ENCODE results near the gene PPP3CA.

Gene PPP3CA

DNA sequence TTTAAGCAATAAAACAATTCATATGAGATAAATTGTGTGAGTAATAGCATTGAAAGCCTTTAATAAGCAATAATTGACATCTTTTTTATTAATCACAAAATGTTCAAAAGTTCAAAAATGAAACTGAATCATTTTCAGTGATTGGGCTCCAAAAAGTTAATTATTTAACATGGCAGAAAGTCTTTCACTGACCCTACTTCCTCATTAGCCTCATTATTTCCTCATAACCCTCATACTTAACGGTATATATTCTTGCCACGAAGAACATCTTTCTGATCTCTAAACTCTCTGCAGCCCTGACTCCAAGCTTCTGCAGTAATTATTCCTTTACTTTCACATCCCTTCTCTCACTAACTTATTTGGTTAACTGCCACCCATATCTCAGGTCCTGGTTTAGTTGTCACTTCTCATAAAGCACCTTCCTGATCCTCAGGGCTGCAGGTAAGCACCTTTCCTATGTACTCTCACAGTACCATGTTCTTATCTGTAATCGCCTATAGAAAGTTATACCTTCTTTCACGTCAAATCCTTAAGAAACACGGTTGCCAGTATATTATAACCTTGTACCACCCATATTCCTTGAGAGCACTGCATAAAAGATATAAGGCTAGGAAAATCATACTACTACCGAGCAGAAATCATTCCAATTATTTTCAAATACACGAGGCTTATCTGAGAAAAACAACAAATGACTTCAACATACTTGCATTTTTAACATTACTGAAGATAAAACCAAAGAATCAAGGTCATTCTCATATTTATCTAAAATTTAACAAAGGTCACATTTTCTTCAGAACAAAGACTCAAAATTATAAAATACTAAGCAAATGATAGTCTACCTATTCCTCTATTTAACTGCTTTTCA lies 72.2 kb downstream of the PPP3CA start:
- DNase-seq (ENCODE audit: low read depth) = peak; percentile 57
- no peak overlapping the region for H3K4me3 ChIP-seq (replicated peaks; ENCODE audit: low read depth, low read length)
- TF ChIP-seq, protein P1, sequence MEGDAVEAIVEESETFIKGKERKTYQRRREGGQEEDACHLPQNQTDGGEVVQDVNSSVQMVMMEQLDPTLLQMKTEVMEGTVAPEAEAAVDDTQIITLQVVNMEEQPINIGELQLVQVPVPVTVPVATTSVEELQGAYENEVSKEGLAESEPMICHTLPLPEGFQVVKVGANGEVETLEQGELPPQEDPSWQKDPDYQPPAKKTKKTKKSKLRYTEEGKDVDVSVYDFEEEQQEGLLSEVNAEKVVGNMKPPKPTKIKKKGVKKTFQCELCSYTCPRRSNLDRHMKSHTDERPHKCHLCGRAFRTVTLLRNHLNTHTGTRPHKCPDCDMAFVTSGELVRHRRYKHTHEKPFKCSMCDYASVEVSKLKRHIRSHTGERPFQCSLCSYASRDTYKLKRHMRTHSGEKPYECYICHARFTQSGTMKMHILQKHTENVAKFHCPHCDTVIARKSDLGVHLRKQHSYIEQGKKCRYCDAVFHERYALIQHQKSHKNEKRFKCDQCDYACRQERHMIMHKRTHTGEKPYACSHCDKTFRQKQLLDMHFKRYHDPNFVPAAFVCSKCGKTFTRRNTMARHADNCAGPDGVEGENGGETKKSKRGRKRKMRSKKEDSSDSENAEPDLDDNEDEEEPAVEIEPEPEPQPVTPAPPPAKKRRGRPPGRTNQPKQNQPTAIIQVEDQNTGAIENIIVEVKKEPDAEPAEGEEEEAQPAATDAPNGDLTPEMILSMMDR (IDR thresholded peaks at IDR 0.05; ENCODE audit: low read length, missing control alignments) = no peak

DNA sequence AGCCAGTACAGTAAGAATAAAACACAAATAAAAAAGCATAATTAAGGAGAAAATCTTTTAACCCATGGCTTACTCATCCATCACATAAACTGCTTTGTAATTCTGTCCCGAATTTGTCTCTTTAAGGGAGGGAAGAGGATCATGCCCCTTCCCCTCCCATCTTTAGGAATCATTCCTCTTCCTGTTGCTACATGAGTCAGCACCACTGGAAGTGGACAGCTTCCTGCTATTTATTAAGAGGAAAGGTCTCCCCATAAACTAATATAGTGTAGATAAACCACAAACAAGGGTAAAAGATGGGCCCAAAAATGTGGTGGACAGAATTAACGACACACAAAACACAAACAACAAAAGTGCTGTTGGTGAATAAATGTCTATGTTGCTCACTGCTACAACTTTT lies 75.8 kb downstream of the PPP3CA start:
- TF ChIP-seq, protein P1 (IDR thresholded peaks at IDR 0.05; ENCODE audit: low read length, missing control alignments) = no peak
- no peak for DNase-seq (ENCODE audit: low read depth)
- H3K4me3 ChIP-seq (replicated peaks; ENCODE audit: low read depth, low read length) = no peak overlapping the region

DNA sequence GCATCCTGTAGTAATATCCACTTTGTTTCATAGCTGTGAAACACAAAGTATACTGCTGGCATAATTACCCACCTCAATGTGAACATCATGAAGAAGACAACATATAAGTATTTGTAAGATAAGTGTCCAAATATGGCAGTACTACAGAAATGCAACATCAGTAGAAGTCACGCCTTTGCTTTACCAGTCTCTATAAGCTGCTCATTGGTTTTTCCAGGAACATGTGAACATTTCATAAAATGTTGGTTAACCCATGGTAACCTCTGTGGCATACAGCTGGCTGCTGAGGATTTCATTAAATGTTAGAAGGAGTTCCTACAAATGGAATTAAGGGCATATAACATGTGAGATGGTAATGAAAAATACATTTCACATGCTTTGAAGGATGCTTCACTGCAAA lies 77.6 kb downstream of the PPP3CA start:
- DNase-seq (ENCODE audit: low read depth) = no peak
- TF ChIP-seq, protein P1 (IDR thresholded peaks at IDR 0.05; ENCODE audit: low read length, missing control alignments) = no peak
- no peak overlapping the region for H3K4me3 ChIP-seq (replicated peaks; ENCODE audit: low read depth, low read length)

DNA sequence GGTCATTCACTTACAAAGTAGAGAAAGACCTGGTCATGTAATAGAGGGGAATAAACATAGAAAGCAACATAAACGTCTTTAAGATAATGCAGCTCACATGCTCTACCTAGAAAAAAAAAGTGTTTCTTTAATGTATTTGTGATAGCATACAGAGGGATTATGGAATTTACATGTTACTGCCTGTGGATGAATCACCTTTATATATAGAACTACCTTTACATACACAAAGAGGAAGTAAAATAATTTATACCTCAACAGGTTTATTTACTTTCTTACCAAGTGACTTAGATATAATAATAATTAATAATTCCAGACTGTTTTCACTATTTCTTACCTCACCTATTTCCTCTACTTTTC lies 81.5 kb downstream of the PPP3CA start:
- TF ChIP-seq, protein P1 (IDR thresholded peaks at IDR 0.05; ENCODE audit: low read length, missing control alignments) = no peak
- DNase-seq (ENCODE audit: low read depth) = no peak
- no peak overlapping the region for H3K4me3 ChIP-seq (replicated peaks; ENCODE audit: low read depth, low read length)

DNA sequence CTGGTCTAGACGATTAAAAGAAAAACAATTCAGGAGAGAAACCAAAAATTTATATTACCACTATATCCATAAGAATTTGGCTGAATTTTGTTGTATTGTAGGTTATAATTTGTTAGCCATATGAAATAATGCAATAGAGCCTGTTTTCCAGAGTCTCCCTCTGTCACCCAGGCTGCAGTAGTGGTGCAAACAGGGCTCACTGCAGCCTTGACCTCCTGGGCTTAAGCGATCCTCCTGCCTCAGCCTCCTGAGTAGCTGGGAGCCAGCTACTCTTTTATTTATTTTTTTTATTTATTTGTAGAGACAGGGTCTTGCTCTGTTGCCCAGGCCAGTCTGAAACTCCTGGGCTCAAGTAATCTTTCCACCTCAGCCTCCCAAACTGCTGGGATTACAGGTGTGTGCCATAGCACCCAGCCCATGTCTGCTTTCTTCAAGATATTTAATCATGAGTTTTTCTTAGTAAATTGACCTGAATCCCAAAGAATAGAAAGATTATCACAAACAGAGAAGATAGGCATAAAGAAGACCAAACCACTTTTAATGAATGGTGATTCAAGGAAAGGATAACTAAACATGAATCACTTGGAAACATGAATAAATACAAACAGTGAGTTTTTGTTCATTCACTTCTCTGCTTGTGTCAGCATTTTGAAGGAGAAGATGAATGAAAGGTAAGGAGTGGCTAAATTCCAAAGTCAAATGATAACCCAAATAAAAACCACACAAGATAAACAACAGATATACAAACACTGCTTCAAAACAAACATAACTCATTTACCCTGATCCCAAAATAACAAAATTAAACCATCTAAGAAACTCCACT lies 82.1 kb downstream of the PPP3CA start:
- H3K4me3 ChIP-seq (replicated peaks; ENCODE audit: low read depth, low read length) = no peak overlapping the region
- TF ChIP-seq, protein P1 (IDR thresholded peaks at IDR 0.05; ENCODE audit: low read length, missing control alignments) = no peak
- no peak for DNase-seq (ENCODE audit: low read depth)

DNA sequence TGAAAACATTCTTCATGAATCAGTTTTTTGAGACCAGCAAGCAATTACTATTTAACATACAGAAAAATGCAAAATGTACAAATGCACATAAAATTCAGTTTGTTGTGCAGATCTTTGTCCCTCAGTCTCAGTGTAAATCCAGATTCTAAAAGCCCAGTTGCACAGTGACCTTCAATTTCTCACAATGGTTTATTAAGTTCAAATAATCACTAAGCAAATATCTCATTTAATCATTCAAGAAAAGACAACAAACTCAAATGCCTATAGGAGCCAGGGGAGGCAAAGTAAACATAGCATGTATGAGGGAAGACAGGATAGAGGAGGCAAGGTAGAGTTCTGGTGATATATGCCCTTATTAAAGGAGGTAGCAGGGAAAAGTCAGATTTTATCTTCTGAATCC lies 82.8 kb downstream of the PPP3CA start:
- DNase-seq (ENCODE audit: low read depth) = no peak
- H3K4me3 ChIP-seq (replicated peaks; ENCODE audit: low read depth, low read length) = no peak overlapping the region
- TF ChIP-seq, protein P1 (IDR thresholded peaks at IDR 0.05; ENCODE audit: low read length, missing control alignments) = no peak

Measured in fibroblast of pulmonary artery (primary cell).